ENCODE measurements around the gene KDM1B. TPM values are rescaled to one million over a fixed set of nuclear protein-coding genes. Genes with fewer than 3 reads are reported as not detected.

The KDM1B gene
- total and polyA plus RNA-seq, 2 of the 8 experiments (the other 6 are each of a cell fraction or from before 2014, with no cell fraction given): 3.7 to 7.5 TPM

DNA sequence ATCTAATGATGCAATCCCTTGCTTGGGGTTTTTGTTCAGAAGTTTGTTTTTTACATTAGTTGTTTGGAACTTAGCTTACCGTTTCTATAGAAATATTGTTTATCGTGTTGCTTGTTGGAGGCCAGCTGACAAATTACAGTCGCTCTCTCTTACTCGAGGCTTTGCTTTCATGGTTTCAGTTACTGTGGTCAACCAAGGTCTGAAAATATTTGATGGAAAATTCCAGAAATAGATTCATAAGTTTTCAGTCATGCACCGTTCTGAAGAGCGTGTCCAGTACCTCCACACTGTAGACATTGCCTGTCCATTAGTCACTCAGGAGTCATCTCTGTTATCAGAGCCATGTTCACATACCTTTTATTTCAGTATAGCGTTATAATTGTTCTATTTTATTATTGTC lies 61.2 kb downstream of the KDM1B start:
- no peak overlapping the region for H4K8ac ChIP-seq (ENCODE audit: extremely low read depth, insufficient read depth, low read length)
- H4K91ac ChIP-seq (replicated peaks; ENCODE audit: insufficient read length, low read length): no peak overlapping the region
- no peak overlapping the region for H3K4ac ChIP-seq (replicated peaks; ENCODE audit: insufficient read length, low read depth, low read length)
- H3K56ac ChIP-seq (replicated peaks; ENCODE audit: insufficient read length, low read depth, low read length): no peak overlapping the region
- no peaks in the 10 kb centered on the region; a peak in 3 of 8 replicates for H3K36me3 ChIP-seq (ENCODE audit: control insufficient read depth in 2 of 4, insufficient read depth in 4 of 4, low read length in 3 of 4)
- CTCF ChIA-PET (ENCODE audit: partially characterized antibody): no interaction called here
- POLR2A ChIA-PET (ENCODE audit: partially characterized antibody): no interaction called here
- H2BK5ac ChIP-seq (ENCODE audit: low read depth, low read length): no peak overlapping the region
- peaks cover 0 to 1% of the 10 kb centered on the region in 2 experiments for H4K20me1 ChIP-seq (replicated peaks in 1 of 2; ENCODE audit: control insufficient read depth in 1 of 2, insufficient read depth in 2 of 2, low read length in 2 of 2)
- no peaks in the 10 kb centered on the region for H3K9me3 ChIP-seq (ENCODE audit: insufficient read depth in 2 of 2, low read depth in 1 of 2, low read length in 1 of 2)
- no peaks in the 10 kb centered on the region for H3K4me1 ChIP-seq (replicated peaks in 1 of 4; ENCODE audit: control insufficient read depth in 3 of 4, insufficient read depth in 4 of 4, low read length in 3 of 4)
- WGBS, 2 experiments (ENCODE audit: extremely low coverage in 1 of 2, insufficient coverage in 1 of 2, insufficient read length in 1 of 2, insufficient replicate concordance in 2 of 2, low coverage in 1 of 2, low lambda C conversion rate in 2 of 2, missing lambda C conversion rate in 1 of 2): 85% methylated on average over 7 of the region's 7 CpGs; no CpG with 5 or more reads in 1 of the 2 experiments
- H3K79me1 ChIP-seq (ENCODE audit: low read depth, low read length): no peaks in the 10 kb centered on the region
- H2BK15ac ChIP-seq (ENCODE audit: low read length): no peak overlapping the region
- no peak overlapping the region for H4K5ac ChIP-seq (ENCODE audit: insufficient read length, low read depth, low read length)
- H3K79me2 ChIP-seq (ENCODE audit: control insufficient read depth in 1 of 2, insufficient read depth in 2 of 2, low read length in 2 of 2): no peaks in the 10 kb centered on the region
- FAIRE-seq (no peak), DNase-seq (ENCODE audit: low read depth in 1 of 2, low spot score in 2 of 2) (no peak)
- H3K27ac ChIP-seq (ENCODE audit: low read depth, low read length): no peak overlapping the region
- H2AK5ac ChIP-seq (ENCODE audit: low read depth, low read length): no peak overlapping the region
- no peak overlapping the region for H2BK12ac ChIP-seq (ENCODE audit: low read depth, low read length)
- H3K23me2 ChIP-seq (ENCODE audit: low read depth, low read length): no peaks in the 10 kb centered on the region; the same call in 1 of the 2 replicates
- no peak overlapping the region for H2AFZ ChIP-seq (ENCODE audit: low read length)
- no peak for TF ChIP-seq SIN3A (conservative IDR thresholded peaks at IDR 0.05 in 1 of 2, IDR thresholded peaks at IDR 0.05 in 1 of 2; ENCODE audit: low read depth in 1 of 2, low read length in 2 of 2)
- no peak for TF ChIP-seq NRF1 (IDR thresholded peaks at IDR 0.05; ENCODE audit: low read depth, low read length)
- no peak for TF ChIP-seq FOSL1 (IDR thresholded peaks at IDR 0.05; ENCODE audit: insufficient read depth, low read depth, low read length)
- no peak for TF ChIP-seq BRCA1 (IDR thresholded peaks at IDR 0.05; ENCODE audit: low read depth, low read length)
- TF ChIP-seq ZNF274 (IDR thresholded peaks at IDR 0.05; ENCODE audit: borderline replicate concordance, extremely low read depth, low read length): no peak
- no peak for TF ChIP-seq TAF1 (IDR thresholded peaks at IDR 0.05; ENCODE audit: low read depth, low read length)
- H3K14ac ChIP-seq (ENCODE audit: insufficient read length): no peak overlapping the region
- no peak overlapping the region for H2BK20ac ChIP-seq (ENCODE audit: low read length)
- no peak overlapping the region for H3K4me2 ChIP-seq (ENCODE audit: insufficient read depth in 1 of 2, low read depth in 2 of 2, low read length in 2 of 2)
- no peak overlapping the region for H3K18ac ChIP-seq (ENCODE audit: extremely low read depth, low read length)
- no peak overlapping the region for H2BK120ac ChIP-seq (replicated peaks; ENCODE audit: low read depth, low read length)
- no peak overlapping the region for H3K9ac ChIP-seq (replicated peaks in 1 of 4; ENCODE audit: extremely low read depth in 1 of 4, low read depth in 3 of 4, low read length in 3 of 4)
- H3K27me3 ChIP-seq (replicated peaks in 1 of 4; ENCODE audit: control insufficient read depth in 3 of 4, extremely low read depth in 1 of 4, insufficient read depth in 3 of 4, low read length in 3 of 4): no peaks in the 10 kb centered on the region
- no peak overlapping the region for H3K4me3 ChIP-seq (ENCODE audit: extremely low read depth in 1 of 4, insufficient read depth in 2 of 4, low read depth in 3 of 4, low read length in 4 of 4)
- no peak overlapping the region for H3K23ac ChIP-seq (ENCODE audit: insufficient read length)
